WTC11 (cell line): ENCODE data around the gene TCTN3. TPM values are rescaled to one million over a fixed set of nuclear protein-coding genes. Genes with fewer than 3 reads are reported as not detected.

Source experiments
- ESRRA ChIP-seq: sonication (generic); formaldehyde crosslinking; IDR thresholded peaks from 2 replicates; pipeline ENCODE4 v1.8.1; 2022; ENCODE audit warnings: mild to moderate bottlenecking, missing genetic modification reagents, borderline replicate concordance
- ETV6 ChIP-seq: sonication (generic); formaldehyde crosslinking; IDR thresholded peaks from 2 replicates; pipeline ENCODE4 v1.8.1; 2022; ENCODE audit warnings: mild to moderate bottlenecking, missing genetic modification reagents
- FOXP1 ChIP-seq: sonication (generic); formaldehyde crosslinking; IDR thresholded peaks from 2 replicates; pipeline ENCODE4 v1.8.0; 2022; ENCODE audit warnings: missing genetic modification reagents, mild to moderate bottlenecking, moderate library complexity, borderline replicate concordance
- GABPB1 ChIP-seq: sonication (generic); formaldehyde crosslinking; IDR thresholded peaks from 2 replicates; pipeline ENCODE4 v1.8.1; 2023; ENCODE audit warnings: mild to moderate bottlenecking, missing genetic modification reagents
- GRHL2 ChIP-seq: fragments of 250-450 bp; sonication (Bioruptor Pico); IDR thresholded peaks from 2 replicates; pipeline ENCODE4 v1.8.0; 2022; ENCODE audit warnings: mild to moderate bottlenecking, moderate library complexity; ENCODE audit not compliant: insufficient replicate concordance, severe bottlenecking
- GTF2I ChIP-seq: fragments of 250-450 bp; sonication (Bioruptor Pico); conservative IDR thresholded peaks from 2 replicates; pipeline ENCODE4 v1.4.0; 2021; ENCODE audit warnings: mild to moderate bottlenecking
- HMGXB4 ChIP-seq: sonication (generic); formaldehyde crosslinking; IDR thresholded peaks from 2 replicates; pipeline ENCODE4 v1.8.1; 2023; ENCODE audit warnings: mild to moderate bottlenecking, moderate library complexity, missing genetic modification reagents
- JAZF1 ChIP-seq: fragments of 250-450 bp; sonication (Bioruptor Pico); IDR thresholded peaks from 2 replicates; pipeline ENCODE4 v1.9.0; 2021; ENCODE audit warnings: moderate library complexity, mild to moderate bottlenecking, inconsistent platforms
- MXD4 ChIP-seq: fragments of 250-450 bp; sonication (Bioruptor Pico); IDR thresholded peaks from 2 replicates; pipeline ENCODE4 v1.8.0; 2021; ENCODE audit warnings: mild to moderate bottlenecking, moderate library complexity, borderline replicate concordance
- PREB ChIP-seq: sonication (generic); formaldehyde crosslinking; IDR thresholded peaks from 2 replicates; pipeline ENCODE4 v1.8.1; 2022; ENCODE audit warnings: mild to moderate bottlenecking, missing genetic modification reagents, moderate library complexity, borderline replicate concordance
- PRRX2 ChIP-seq: fragments of 250-450 bp; sonication (Bioruptor Pico); IDR thresholded peaks from 2 replicates; pipeline ENCODE4 v1.8.0; 2021; ENCODE audit warnings: mild to moderate bottlenecking
- RORB ChIP-seq: fragments of 250-450 bp; sonication (Bioruptor Pico); IDR thresholded peaks from 2 replicates; pipeline ENCODE4 v1.9.0; 2021; ENCODE audit warnings: mild to moderate bottlenecking
- SMAD3 ChIP-seq: sonication (generic); formaldehyde crosslinking; IDR thresholded peaks from 2 replicates; pipeline ENCODE4 v1.8.0; 2022; ENCODE audit warnings: missing genetic modification reagents, mild to moderate bottlenecking, borderline replicate concordance
- SMAD4 ChIP-seq: sonication (generic); formaldehyde crosslinking; IDR thresholded peaks from 2 replicates; pipeline ENCODE4 v1.8.0; 2022; ENCODE audit warnings: mild to moderate bottlenecking, missing genetic modification reagents
- ZBTB21 ChIP-seq: sonication (generic); formaldehyde crosslinking; IDR thresholded peaks from 2 replicates; pipeline ENCODE4 v1.8.1; 2023; ENCODE audit warnings: mild to moderate bottlenecking, missing genetic modification reagents, borderline replicate concordance
- ZNF121 ChIP-seq: sonication (generic); formaldehyde crosslinking; IDR thresholded peaks from 2 replicates; pipeline ENCODE4 v1.8.0; 2023; ENCODE audit warnings: missing genetic modification reagents
- ZNF219 ChIP-seq: sonication (generic); formaldehyde crosslinking; IDR thresholded peaks from 2 replicates; pipeline ENCODE4 v1.8.0; 2023; ENCODE audit warnings: missing genetic modification reagents, mild to moderate bottlenecking, borderline replicate concordance
- ZNF423 ChIP-seq: fragments of 250-450 bp; sonication (Bioruptor Pico); IDR thresholded peaks from 2 replicates; pipeline ENCODE4 v2.1.2; 2022; ENCODE audit warnings: mild to moderate bottlenecking, moderate library complexity
- ZNF425 ChIP-seq: fragments of 250-450 bp; sonication (Bioruptor Pico); conservative IDR thresholded peaks from 2 replicates; pipeline ENCODE4 v1.9.0; 2021; ENCODE audit warnings: mild to moderate bottlenecking
- total RNA-seq: library from RNA; stranded (reverse); gene quantifications from 3 replicates; pipeline ENCODE4 v1.2.3, GENCODE V29; 2021
- TF ChIP-seq, protein P1 (sequence below): sonication (generic); formaldehyde crosslinking; IDR thresholded peaks from 2 replicates; pipeline ENCODE4 v1.8.0; 2022; ENCODE audit warnings: missing genetic modification reagents
- TF ChIP-seq, protein P2 (sequence below): sonication (generic); formaldehyde crosslinking; IDR thresholded peaks from 2 replicates; pipeline ENCODE4 v1.8.1; 2023; ENCODE audit warnings: mild to moderate bottlenecking, missing genetic modification reagents, moderate library complexity
- TF ChIP-seq, protein P3 (sequence below): sonication (generic); formaldehyde crosslinking; IDR thresholded peaks from 2 replicates; pipeline ENCODE4 v1.8.0; 2022; ENCODE audit warnings: mild to moderate bottlenecking, missing genetic modification reagents
- TF ChIP-seq, protein P4 (sequence below): sonication (generic); formaldehyde crosslinking; IDR thresholded peaks from 2 replicates; pipeline ENCODE4 v1.8.0; 2022; ENCODE audit warnings: mild to moderate bottlenecking, missing genetic modification reagents

The TCTN3 gene
- total RNA-seq, 1 experiment from 2014 or later, result 26.4 TPM

- TF ChIP-seq, protein P1, sequence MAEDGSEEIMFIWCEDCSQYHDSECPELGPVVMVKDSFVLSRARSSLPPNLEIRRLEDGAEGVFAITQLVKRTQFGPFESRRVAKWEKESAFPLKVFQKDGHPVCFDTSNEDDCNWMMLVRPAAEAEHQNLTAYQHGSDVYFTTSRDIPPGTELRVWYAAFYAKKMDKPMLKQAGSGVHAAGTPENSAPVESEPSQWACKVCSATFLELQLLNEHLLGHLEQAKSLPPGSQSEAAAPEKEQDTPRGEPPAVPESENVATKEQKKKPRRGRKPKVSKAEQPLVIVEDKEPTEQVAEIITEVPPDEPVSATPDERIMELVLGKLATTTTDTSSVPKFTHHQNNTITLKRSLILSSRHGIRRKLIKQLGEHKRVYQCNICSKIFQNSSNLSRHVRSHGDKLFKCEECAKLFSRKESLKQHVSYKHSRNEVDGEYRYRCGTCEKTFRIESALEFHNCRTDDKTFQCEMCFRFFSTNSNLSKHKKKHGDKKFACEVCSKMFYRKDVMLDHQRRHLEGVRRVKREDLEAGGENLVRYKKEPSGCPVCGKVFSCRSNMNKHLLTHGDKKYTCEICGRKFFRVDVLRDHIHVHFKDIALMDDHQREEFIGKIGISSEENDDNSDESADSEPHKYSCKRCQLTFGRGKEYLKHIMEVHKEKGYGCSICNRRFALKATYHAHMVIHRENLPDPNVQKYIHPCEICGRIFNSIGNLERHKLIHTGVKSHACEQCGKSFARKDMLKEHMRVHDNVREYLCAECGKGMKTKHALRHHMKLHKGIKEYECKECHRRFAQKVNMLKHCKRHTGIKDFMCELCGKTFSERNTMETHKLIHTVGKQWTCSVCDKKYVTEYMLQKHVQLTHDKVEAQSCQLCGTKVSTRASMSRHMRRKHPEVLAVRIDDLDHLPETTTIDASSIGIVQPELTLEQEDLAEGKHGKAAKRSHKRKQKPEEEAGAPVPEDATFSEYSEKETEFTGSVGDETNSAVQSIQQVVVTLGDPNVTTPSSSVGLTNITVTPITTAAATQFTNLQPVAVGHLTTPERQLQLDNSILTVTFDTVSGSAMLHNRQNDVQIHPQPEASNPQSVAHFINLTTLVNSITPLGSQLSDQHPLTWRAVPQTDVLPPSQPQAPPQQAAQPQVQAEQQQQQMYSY (CRISPR knock-in tag), result no peak
- TF ChIP-seq ZNF425 (CRISPR knock-in tag), result no peak
- peak; percentile 87 for TF ChIP-seq ZBTB21 (CRISPR knock-in tag)
- TF ChIP-seq HMGXB4 (CRISPR knock-in tag), result peak; percentile 87; the same call in 1 of the 2 replicates
- TF ChIP-seq JAZF1 (CRISPR knock-in tag), result no peak
- TF ChIP-seq ZNF219 (CRISPR knock-in tag), result 0 out of 2 replicates have a peak, but pooled peaks have one; percentile 25
- peak; percentile 56; the same call in 1 of the 2 replicates for TF ChIP-seq ZNF423 (CRISPR knock-in tag)
- 0 out of 2 replicates have a peak, but pooled peaks have one; percentile 39 for TF ChIP-seq SMAD3 (CRISPR knock-in tag)
- no peak for TF ChIP-seq PRRX2
- TF ChIP-seq SMAD4 (CRISPR knock-in tag), result 0 out of 2 replicates have a peak, but pooled peaks have one; percentile 13
- TF ChIP-seq FOXP1 (CRISPR knock-in tag), result peak; percentile 78; the same call in 1 of the 2 replicates
- TF ChIP-seq GRHL2 (CRISPR knock-in tag), result no peak
- TF ChIP-seq, protein P2, sequence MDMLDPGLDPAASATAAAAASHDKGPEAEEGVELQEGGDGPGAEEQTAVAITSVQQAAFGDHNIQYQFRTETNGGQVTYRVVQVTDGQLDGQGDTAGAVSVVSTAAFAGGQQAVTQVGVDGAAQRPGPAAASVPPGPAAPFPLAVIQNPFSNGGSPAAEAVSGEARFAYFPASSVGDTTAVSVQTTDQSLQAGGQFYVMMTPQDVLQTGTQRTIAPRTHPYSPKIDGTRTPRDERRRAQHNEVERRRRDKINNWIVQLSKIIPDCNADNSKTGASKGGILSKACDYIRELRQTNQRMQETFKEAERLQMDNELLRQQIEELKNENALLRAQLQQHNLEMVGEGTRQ, result peak; percentile 71
- no peak for TF ChIP-seq PREB (CRISPR knock-in tag)
- peak; percentile 73 for TF ChIP-seq GABPB1 (CRISPR knock-in tag)
- TF ChIP-seq, protein P3, sequence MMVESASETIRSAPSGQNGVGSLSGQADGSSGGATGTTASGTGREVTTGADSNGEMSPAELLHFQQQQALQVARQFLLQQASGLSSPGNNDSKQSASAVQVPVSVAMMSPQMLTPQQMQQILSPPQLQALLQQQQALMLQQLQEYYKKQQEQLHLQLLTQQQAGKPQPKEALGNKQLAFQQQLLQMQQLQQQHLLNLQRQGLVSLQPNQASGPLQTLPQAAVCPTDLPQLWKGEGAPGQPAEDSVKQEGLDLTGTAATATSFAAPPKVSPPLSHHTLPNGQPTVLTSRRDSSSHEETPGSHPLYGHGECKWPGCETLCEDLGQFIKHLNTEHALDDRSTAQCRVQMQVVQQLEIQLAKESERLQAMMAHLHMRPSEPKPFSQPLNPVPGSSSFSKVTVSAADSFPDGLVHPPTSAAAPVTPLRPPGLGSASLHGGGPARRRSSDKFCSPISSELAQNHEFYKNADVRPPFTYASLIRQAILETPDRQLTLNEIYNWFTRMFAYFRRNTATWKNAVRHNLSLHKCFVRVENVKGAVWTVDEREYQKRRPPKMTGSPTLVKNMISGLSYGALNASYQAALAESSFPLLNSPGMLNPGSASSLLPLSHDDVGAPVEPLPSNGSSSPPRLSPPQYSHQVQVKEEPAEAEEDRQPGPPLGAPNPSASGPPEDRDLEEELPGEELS (CRISPR knock-in tag), result peak; percentile 34; the same call in 1 of the 2 replicates
- no peak for TF ChIP-seq RORB
- TF ChIP-seq, protein P4, sequence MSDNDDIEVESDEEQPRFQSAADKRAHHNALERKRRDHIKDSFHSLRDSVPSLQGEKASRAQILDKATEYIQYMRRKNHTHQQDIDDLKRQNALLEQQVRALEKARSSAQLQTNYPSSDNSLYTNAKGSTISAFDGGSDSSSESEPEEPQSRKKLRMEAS (CRISPR knock-in tag), result peak; percentile 96
- TF ChIP-seq MXD4 (CRISPR knock-in tag), result no peak
- TF ChIP-seq ZNF121 (CRISPR knock-in tag), result peak; percentile 74; the same call in 1 of the 2 replicates
- no peak; the same call in 1 of the 2 replicates for TF ChIP-seq ETV6 (CRISPR knock-in tag)
- TF ChIP-seq GTF2I (CRISPR knock-in tag), result no peak
- TF ChIP-seq ESRRA (CRISPR knock-in tag), result peak; percentile 49; the same call in 1 of the 2 replicates
Measured at GRCh38 chr10:95656291-95657164, 37.2 kb downstream of the TCTN3 start, which contains the start of gene ALDH18A1 (continued).
